NT2/D1 (cell line): ENCODE data around the gene TPO.
"Not testable (repeated sequence)": the region's sequence is repeated elsewhere in the genome, so short reads cannot be mapped to it uniquely, and the experiment has no call there.

Experiments used
- SUZ12 ChIP-seq: IDR thresholded peaks from 2 replicates; pipeline ENCODE4 v1.6.1; 2011; ENCODE audit not compliant: insufficient read length, insufficient read depth; ENCODE audit errors: extremely low read depth
- YY1 ChIP-seq: IDR thresholded peaks from 2 replicates; pipeline ENCODE4 v1.6.1; 2011; ENCODE audit not compliant: insufficient read length, insufficient read depth
- ZNF274 ChIP-seq: IDR thresholded peaks from 2 replicates; pipeline ENCODE4 v1.6.1; 2011; ENCODE audit warnings: mild to moderate bottlenecking, low read depth, low read length

DNA sequence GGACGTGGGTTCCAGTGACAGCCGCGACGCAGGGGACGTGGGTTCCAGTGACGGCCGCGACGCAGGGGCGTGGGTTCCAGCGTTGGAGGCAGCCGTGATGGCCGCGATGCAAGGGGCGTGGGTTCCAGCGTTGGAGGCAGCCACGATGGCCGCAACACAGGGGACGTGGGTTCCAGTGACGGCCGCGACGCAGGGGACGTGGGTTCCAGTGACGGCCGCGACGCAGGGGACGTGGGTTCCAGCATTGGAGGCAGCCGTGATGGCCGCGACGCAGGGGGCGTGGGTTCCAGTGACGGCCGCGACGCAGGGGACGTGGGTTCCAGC is 155.0 kb downstream of the TPO start:
- TF ChIP-seq YY1, ZNF274, SUZ12: not testable (repeated sequence)
